Pancreas (tissue), 10 donors: ENCODE measurements around the gene FNDC3B. TPM values are rescaled to one million over a fixed set of nuclear protein-coding genes. Genes with fewer than 3 reads are reported as not detected.

Source experiments
- ATAC-seq, 4 donors: fragments of 200-7000 bp; cut with Tn5 transposase; one replicate each; pipeline versions ENCODE4 v1.8.0 to v1.9.1; 2020; ENCODE audit warnings: mild to moderate bottlenecking in 4 of 4, moderate library complexity in 4 of 4
- DNase-seq, 6 donors: peaks; one replicate each; pipeline ENCODE4 v3.0.0-alpha.2; 2020
- FAIRE-seq: peaks from 2 replicates; lab custom pipeline; 2012; peaks lifted over from hg19 to GRCh38; lab: Jason Lieb, UNC
- H3K27ac ChIP-seq, 4 donors: fragments of 200-600 bp; sonication (generic); 1 replicate in 3 of 4; 2 replicates in 1 of 4; pipeline versions ENCODE4 v1.5.0 to v1.8.0; 2020
- H3K27me3 ChIP-seq, 4 donors: fragments of 200-600 bp; one replicate each; pipeline ENCODE4 v1.8.0; 2021
- H3K36me3 ChIP-seq, 3 donors: fragments of 200-600 bp; sonication (generic) in 1 of 3; one replicate each; pipeline versions ENCODE4 v1.5.0 to v1.8.0; 2020 to 2021
- H3K4me1 ChIP-seq, 3 donors: fragments of 200-600 bp; one replicate each; pipeline ENCODE4 v1.8.0; 2021
- H3K4me3 ChIP-seq, 4 donors: fragments of 200-600 bp; sonication (generic) in 2 of 4; one replicate each; pipeline versions ENCODE4 v1.5.0 to v1.8.0; 2020 to 2021
- H3K9me3 ChIP-seq, 4 donors: fragments of 200-600 bp; one replicate each; pipeline ENCODE4 v1.8.0; 2021
- WGBS, 2 donors: extraction: QIAGEN DNeasy Blood & Tissue Kit; methylation state at CpG; one replicate each; pipeline ENCODE4 v1.1.7; 2013; 5-methylcytosine and 5-hydroxymethylcytosine counted together
- intact Hi-C, 3 donors: fragments of 100-400 bp; cut with DNase I; formaldehyde crosslinking; loops; one replicate each; pipeline versions ENCODE4 v1.11.1 to v1.14.2; 2022
- polyA plus RNA-seq, 2 donors: library from polyadenylated mRNA; stranded (reverse); fragments of 200-250 nt; gene quantifications; one replicate each; pipeline ENCODE4 v1.2.3, GENCODE V29; 2013
- total RNA-seq, 6 donors: library from RNA; stranded (reverse); fragmentation: NEBNext Ultra II Directional in 4 of 6; extraction: Animal tissue kit (Norgen Biotek cat#: 25700) in 4 of 6; gene quantifications; one replicate each; pipeline versions ENCODE4 v1.2.1 to v1.2.4, GENCODE V29; 2021 to 2023
- TF ChIP-seq, protein P1 (sequence below), 4 donors: fragments of 200-600 bp; sonication (generic) in 3 of 4; IDR thresholded peaks; one replicate each; pipeline versions ENCODE4 v1.5.0 to v1.8.0; 2021; ENCODE audit warnings: antibody characterized with exemption in 4 of 4
- donor health status: healthy with polysubstance abuse.
- donor health status: DM: no; HTN: no; CAD: no; lungs with moderate emphysema.
- donor health status: DM: no; HTN: no; CAD: no.
- donor health status: control.
- donor health status: control.
- donor health status: Bipolar disorder and iron deficiency.
- donor health status: DM: yes; HTN: yes; CAD: no.
- donor health status: DM: no; HTN: no; CAD: no.
- donor health status: DM: no; HTN: no; CAD: no.
- donor health status: DM: yes; HTN: yes; CAD: no.

FNDC3B gene
- total and polyA plus RNA-seq, 8 donors, result 9.3 to 126 (median 73.2) TPM

DNA sequence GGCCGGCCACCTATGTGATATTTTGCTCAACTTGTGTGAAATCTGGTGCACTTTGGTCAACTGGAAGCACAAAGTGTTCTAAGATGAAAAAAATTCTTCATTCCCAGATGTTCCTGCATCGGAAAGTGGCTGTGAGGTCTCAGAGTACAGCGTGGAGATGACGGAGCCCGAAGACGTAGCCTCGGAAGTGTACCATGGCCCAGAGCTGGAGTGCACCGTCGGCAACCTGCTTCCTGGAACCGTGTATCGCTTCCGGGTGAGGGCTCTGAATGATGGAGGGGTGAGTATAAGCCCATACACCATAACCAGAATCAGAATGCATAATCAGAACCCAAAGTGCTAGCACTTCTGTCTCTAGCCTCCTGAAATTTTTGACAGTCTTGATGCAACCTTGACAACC is 304.6 kb downstream of the FNDC3B start:
- 90 to 93% methylated on average over 12 of the region's 12 CpGs for WGBS, 2 donors
- ATAC-seq (no peak), FAIRE-seq (no peak), DNase-seq (no peak)
- H3K27ac ChIP-seq, result no peak overlapping the region
- H3K4me1 ChIP-seq, result peaks cover 0 to 4% (median 0%) of the 10 kb centered on the region in 3 donors
- no peak overlapping the region for H3K4me3 ChIP-seq
- H3K36me3 ChIP-seq, result peaks cover 0 to 51% (median 18%) of the 10 kb centered on the region in 3 donors
- intact Hi-C loops, result no loop called here
- no peaks in the 10 kb centered on the region for H3K27me3 ChIP-seq
- no peaks in the 10 kb centered on the region for H3K9me3 ChIP-seq
- TF ChIP-seq, protein P1, sequence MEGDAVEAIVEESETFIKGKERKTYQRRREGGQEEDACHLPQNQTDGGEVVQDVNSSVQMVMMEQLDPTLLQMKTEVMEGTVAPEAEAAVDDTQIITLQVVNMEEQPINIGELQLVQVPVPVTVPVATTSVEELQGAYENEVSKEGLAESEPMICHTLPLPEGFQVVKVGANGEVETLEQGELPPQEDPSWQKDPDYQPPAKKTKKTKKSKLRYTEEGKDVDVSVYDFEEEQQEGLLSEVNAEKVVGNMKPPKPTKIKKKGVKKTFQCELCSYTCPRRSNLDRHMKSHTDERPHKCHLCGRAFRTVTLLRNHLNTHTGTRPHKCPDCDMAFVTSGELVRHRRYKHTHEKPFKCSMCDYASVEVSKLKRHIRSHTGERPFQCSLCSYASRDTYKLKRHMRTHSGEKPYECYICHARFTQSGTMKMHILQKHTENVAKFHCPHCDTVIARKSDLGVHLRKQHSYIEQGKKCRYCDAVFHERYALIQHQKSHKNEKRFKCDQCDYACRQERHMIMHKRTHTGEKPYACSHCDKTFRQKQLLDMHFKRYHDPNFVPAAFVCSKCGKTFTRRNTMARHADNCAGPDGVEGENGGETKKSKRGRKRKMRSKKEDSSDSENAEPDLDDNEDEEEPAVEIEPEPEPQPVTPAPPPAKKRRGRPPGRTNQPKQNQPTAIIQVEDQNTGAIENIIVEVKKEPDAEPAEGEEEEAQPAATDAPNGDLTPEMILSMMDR (IDR thresholded peaks at IDR 0.05), result no peak

GRCh38 chr3:172346161-172346560 is 306.8 kb downstream of the FNDC3B start:
- WGBS, 2 donors, result 79 to 82% methylated on average over 3 of the region's 3 CpGs
- Histone ChIP-seq H3K4me3 (no peak overlapping the region), H3K9me3 (no peaks in the 10 kb centered on the region), H3K27me3 (no peaks in the 10 kb centered on the region), H3K36me3 (peaks cover 0 to 47% (median 18%) of the 10 kb centered on the region in 3 donors), H3K4me1 (peaks cover 0 to 4% (median 0%) of the 10 kb centered on the region in 3 donors), H3K27ac (no peak overlapping the region)
- ATAC-seq (no peak), FAIRE-seq (no peak), DNase-seq (no peak)
- intact Hi-C loops, result no loop called here
- TF ChIP-seq, protein P1 (IDR thresholded peaks at IDR 0.05), result no peak

DNA sequence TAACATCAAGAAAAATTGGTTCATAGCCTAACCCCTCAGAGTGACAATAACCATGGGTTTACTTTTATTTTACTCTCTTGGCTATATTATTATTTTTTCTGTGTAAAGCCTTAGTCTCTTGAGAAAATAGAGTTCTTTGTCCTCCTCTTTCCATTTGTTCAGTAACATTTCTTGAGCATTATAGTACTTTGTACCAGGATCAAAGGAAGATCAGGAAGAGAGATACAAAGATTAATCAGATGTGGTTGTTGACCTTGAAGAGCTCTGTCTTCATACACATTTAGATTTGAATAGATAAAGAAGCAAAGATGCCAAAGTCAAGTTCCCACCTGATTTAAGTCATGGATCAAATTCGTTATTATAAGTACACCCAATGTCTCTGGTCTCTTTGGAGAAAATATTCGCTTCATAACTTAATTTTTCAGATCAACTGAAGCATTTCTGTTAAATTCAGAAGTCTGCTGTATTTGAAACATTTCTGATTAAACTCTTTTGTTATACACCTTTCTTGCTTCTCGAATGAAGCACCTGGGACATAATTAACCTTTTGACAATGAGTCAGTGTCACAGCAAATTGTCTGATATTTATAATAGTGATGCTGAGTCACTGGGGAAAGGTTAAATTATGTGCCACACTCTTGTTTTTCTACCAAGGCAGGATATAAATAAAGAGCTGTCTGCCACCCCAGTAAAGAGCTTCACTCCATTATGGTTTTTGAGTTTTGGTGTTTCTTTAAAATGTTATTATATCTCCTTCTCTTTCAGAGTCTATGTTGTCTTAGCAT is 308.7 kb downstream of the FNDC3B start:
- no peak for DNase-seq
- FAIRE-seq, result no peak
- no peak overlapping the region for H3K27ac ChIP-seq
- no peaks in the 10 kb centered on the region for H3K9me3 ChIP-seq
- H3K36me3 ChIP-seq, result peaks cover 2 to 58% (median 16%) of the 10 kb centered on the region in 3 donors
- H3K27me3 ChIP-seq, result no peaks in the 10 kb centered on the region
- TF ChIP-seq, protein P1 (IDR thresholded peaks at IDR 0.05), result no peak
- ATAC-seq, result no peak
- 73 to 78% methylated on average over 3 of the region's 3 CpGs for WGBS, 2 donors
- no peak overlapping the region for H3K4me3 ChIP-seq
- intact Hi-C loops, result no loop called here
- no peaks in the 10 kb centered on the region for H3K4me1 ChIP-seq

GRCh38 chr3:172351895-172352466 is 312.6 kb downstream of the FNDC3B start:
- intact Hi-C loops, result no loop called here
- FAIRE-seq (no peak), ATAC-seq (no peak), DNase-seq (no peak)
- Histone ChIP-seq H3K27ac (no peak overlapping the region), H3K27me3 (no peaks in the 10 kb centered on the region), H3K9me3 (no peaks in the 10 kb centered on the region), H3K4me1 (peaks cover 0 to 22% (median 16%) of the 10 kb centered on the region in 3 donors), H3K4me3 (no peak overlapping the region), H3K36me3 (peaks cover 5 to 31% (median 9%) of the 10 kb centered on the region in 3 donors)
- 80 to 81% methylated on average over 9 of the region's 9 CpGs for WGBS, 2 donors
- TF ChIP-seq, protein P1 (IDR thresholded peaks at IDR 0.05), result no peak

DNA sequence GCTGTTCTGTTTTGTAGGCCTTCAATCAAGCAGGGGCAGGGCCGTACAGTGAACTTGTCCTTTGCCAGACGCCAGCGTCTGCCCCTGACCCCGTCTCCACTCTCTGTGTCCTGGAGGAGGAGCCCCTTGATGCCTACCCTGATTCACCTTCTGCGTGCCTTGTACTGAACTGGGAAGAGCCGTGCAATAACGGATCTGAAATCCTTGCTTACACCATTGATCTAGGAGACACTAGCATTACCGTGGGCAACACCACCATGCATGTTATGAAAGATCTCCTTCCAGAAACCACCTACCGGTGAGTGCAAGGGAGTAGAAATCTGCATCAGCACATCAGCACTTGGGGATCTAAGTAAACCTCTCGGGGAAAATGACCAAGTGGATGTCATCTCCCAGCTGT is 313.4 kb downstream of the FNDC3B start:
- Histone ChIP-seq H3K27me3 (no peaks in the 10 kb centered on the region), H3K36me3 (peaks cover 3 to 22% (median 5%) of the 10 kb centered on the region in 3 donors), H3K9me3 (no peaks in the 10 kb centered on the region), H3K4me1 (peaks cover 0 to 30% (median 24%) of the 10 kb centered on the region in 3 donors), H3K4me3 (no peak overlapping the region), H3K27ac (no peak overlapping the region)
- FAIRE-seq (no peak), ATAC-seq (no peak), DNase-seq (no peak)
- TF ChIP-seq, protein P1 (IDR thresholded peaks at IDR 0.05), result no peak
- WGBS, 2 donors, result 84 to 92% methylated on average over 10 of the region's 10 CpGs
- intact Hi-C loops, result no loop called here
